Adrenal gland (tissue), 12 donors: ENCODE measurements around the gene MAGI1. TPM values are rescaled to one million over a fixed set of nuclear protein-coding genes. Genes with fewer than 3 reads are reported as not detected.

Experiments used
- DNase-seq, 7 donors: peaks; one replicate each; pipeline ENCODE4 v3.0.0-alpha.2; 2019 to 2020
- H3K27ac ChIP-seq, 5 donors: fragments of 200-600 bp; sonication (generic) in 4 of 5; 1 replicate in 3 of 5; 2 replicates in 2 of 5; pipeline versions ENCODE4 v1.5.1 to v1.8.0; 2016 to 2020; ENCODE audit warnings: mild to moderate bottlenecking in 1 of 5
- H3K27me3 ChIP-seq: fragments of 200-600 bp; 2 replicates; pipeline ENCODE4 v1.8.0; 2021
- H3K36me3 ChIP-seq, 2 donors: fragments of 200-600 bp; replicated peaks in 1 of 2; 1 replicate in 1 of 2; 2 replicates in 1 of 2; pipeline versions ENCODE4 v1.5.1 to v1.8.0; 2018 to 2022
- H3K4me1 ChIP-seq, 2 donors: fragments of 200-600 bp; replicated peaks in 1 of 2; 1 replicate in 1 of 2; 2 replicates in 1 of 2; pipeline versions ENCODE4 v1.5.1 to v1.8.0; 2018 to 2021
- H3K4me3 ChIP-seq, 4 donors: fragments of 200-600 bp; sonication (generic) in 3 of 4; one replicate each; pipeline ENCODE4 v1.5.1; 2016 to 2018
- H3K9me3 ChIP-seq, 3 donors: fragments of 200-600 bp; sonication (generic) in 1 of 3; replicated peaks in 1 of 3; 1 replicate in 2 of 3; 2 replicates in 1 of 3; pipeline versions ENCODE4 v1.5.1 to v1.8.0; 2016 to 2021
- POLR2A ChIP-seq, 2 donors: fragments of 450-650 bp; IDR thresholded peaks; one replicate each; pipeline ENCODE4 v1.6.1; 2017; ENCODE audit warnings: antibody characterized with exemption in 2 of 2, mild to moderate bottlenecking in 2 of 2, moderate library complexity in 1 of 2
- WGBS, 4 donors: extraction: QIAGEN DNeasy Blood & Tissue Kit in 2 of 4; methylation state at CpG; one replicate each; pipeline versions ENCODE4 v1.1.5 to v1.1.7; 2013 to 2017; 5-methylcytosine and 5-hydroxymethylcytosine counted together
- intact Hi-C, 2 donors: fragments of 100-400 bp; cut with DNase I; formaldehyde crosslinking; loops; one replicate each; pipeline versions ENCODE4 v1.14.1 to v1.15.0; 2022 to 2023
- polyA plus RNA-seq, 3 donors: library from polyadenylated mRNA; stranded (reverse); fragments of 200-250 nt in 2 of 3; fragments of 350-450 nt in 1 of 3; fragmentation: Illumina TruSeq in 1 of 3; extraction: RNeasy Lipid Tissue Mini Kit (QIAGEN cat#74804) in 1 of 3; gene quantifications; one replicate each; pipeline ENCODE4 v1.2.3, GENCODE V29; 2013 to 2014
- total RNA-seq, 9 donors: library from RNA; depleted of rRNA in 4 of 9; stranded (reverse); fragments of >200 nt in 4 of 9; fragments of 120-200 nt in 1 of 9; fragmentation: NEBNext Ultra II Directional in 1 of 9; extraction: Animal tissue kit (Norgen Biotek cat#: 25700) in 1 of 9; gene quantifications; one replicate each; pipeline versions ENCODE4 v1.1.0 to v1.2.4, GENCODE V29; 2013 to 2023
- TF ChIP-seq, protein P1 (sequence below), 6 experiments: fragments of 450-650 bp in 4 of 6; fragments of 200-600 bp in 2 of 6; sonication (generic) in 1 of 6; IDR thresholded peaks; 1 replicate in 5 of 6; 2 replicates in 1 of 6; pipeline versions ENCODE4 v1.5.1 to v1.8.0; 2016 to 2021; ENCODE audit warnings: antibody characterized with exemption in 6 of 6, mild to moderate bottlenecking in 2 of 6, moderate library complexity in 1 of 6
- donor health status: healthy with polysubstance abuse.
- donor health status: Bipolar disorder and iron deficiency.
- donor health status: DM: yes; HTN: yes; CAD: no.
- donor health status: DM: no; HTN: no; CAD: no.
- donor health status: DM: no; HTN: no; CAD: no.
- donor health status: DM: yes; HTN: yes; CAD: no.

MAGI1 gene
- total and polyA plus RNA-seq, 12 donors = 4.8 to 31.6 (median 18.5) TPM

- 70 to 83% (median 79%) methylated on average over 5 of the region's 5 CpGs for WGBS, 4 donors
- TF ChIP-seq, protein P1, sequence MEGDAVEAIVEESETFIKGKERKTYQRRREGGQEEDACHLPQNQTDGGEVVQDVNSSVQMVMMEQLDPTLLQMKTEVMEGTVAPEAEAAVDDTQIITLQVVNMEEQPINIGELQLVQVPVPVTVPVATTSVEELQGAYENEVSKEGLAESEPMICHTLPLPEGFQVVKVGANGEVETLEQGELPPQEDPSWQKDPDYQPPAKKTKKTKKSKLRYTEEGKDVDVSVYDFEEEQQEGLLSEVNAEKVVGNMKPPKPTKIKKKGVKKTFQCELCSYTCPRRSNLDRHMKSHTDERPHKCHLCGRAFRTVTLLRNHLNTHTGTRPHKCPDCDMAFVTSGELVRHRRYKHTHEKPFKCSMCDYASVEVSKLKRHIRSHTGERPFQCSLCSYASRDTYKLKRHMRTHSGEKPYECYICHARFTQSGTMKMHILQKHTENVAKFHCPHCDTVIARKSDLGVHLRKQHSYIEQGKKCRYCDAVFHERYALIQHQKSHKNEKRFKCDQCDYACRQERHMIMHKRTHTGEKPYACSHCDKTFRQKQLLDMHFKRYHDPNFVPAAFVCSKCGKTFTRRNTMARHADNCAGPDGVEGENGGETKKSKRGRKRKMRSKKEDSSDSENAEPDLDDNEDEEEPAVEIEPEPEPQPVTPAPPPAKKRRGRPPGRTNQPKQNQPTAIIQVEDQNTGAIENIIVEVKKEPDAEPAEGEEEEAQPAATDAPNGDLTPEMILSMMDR (IDR thresholded peaks at IDR 0.05) = no peak
- TF ChIP-seq POLR2A (IDR thresholded peaks at IDR 0.05) = no peak
These were observed 369.4 kb downstream of the MAGI1 start for GRCh38 chr3:65669163-65669875.

GRCh38 chr3:65667963-65668362 is 370.8 kb downstream of the MAGI1 start:
- no peak for DNase-seq
- no peak overlapping the region for H3K4me3 ChIP-seq
- no peaks in the 10 kb centered on the region for H3K27me3 ChIP-seq
- H3K36me3 ChIP-seq = no peaks in the 10 kb centered on the region
- 92 to 96% (median 95%) methylated on average over 4 of the region's 4 CpGs for WGBS, 4 donors
- H3K27ac ChIP-seq = no peak overlapping the region
- no peaks in the 10 kb centered on the region for H3K9me3 ChIP-seq
- intact Hi-C loops = no loop called here
- no peak for TF ChIP-seq POLR2A (IDR thresholded peaks at IDR 0.05)
- TF ChIP-seq, protein P1 (IDR thresholded peaks at IDR 0.05) = no peak
- no peaks in the 10 kb centered on the region for H3K4me1 ChIP-seq

More at GRCh38 chr3:65669163-65669875, 369.4 kb downstream of the MAGI1 start:
- DNase-seq = peak in 4 of 7 donors; percentile 18 to 39 (median 29)
- H3K4me3 ChIP-seq = no peak overlapping the region
- no peaks in the 10 kb centered on the region for H3K36me3 ChIP-seq
- intact Hi-C loops = no loop called here
- no peak overlapping the region for H3K27ac ChIP-seq
- H3K9me3 ChIP-seq = no peaks in the 10 kb centered on the region
- no peaks in the 10 kb centered on the region for H3K27me3 ChIP-seq
- no peaks in the 10 kb centered on the region for H3K4me1 ChIP-seq

GRCh38 chr3:65666448-65667091 is 372.1 kb downstream of the MAGI1 start:
- no peak overlapping the region for H3K4me3 ChIP-seq
- 77 to 95% (median 90%) methylated on average over 6 of the region's 6 CpGs for WGBS, 4 donors
- no peak for TF ChIP-seq POLR2A (IDR thresholded peaks at IDR 0.05)
- TF ChIP-seq, protein P1 (IDR thresholded peaks at IDR 0.05) = no peak
- H3K4me1 ChIP-seq = no peaks in the 10 kb centered on the region
- no peak overlapping the region for H3K27ac ChIP-seq
- no peak for DNase-seq
- no peaks in the 10 kb centered on the region for H3K36me3 ChIP-seq
- intact Hi-C loops = no loop called here
- no peaks in the 10 kb centered on the region for H3K9me3 ChIP-seq
- no peaks in the 10 kb centered on the region for H3K27me3 ChIP-seq

GRCh38 chr3:65665915-65666314 is 372.8 kb downstream of the MAGI1 start:
- WGBS, 4 donors = 90 to 98% (median 96%) methylated on average over 2 of the region's 2 CpGs
- no peak overlapping the region for H3K4me3 ChIP-seq
- no peak for DNase-seq
- no peak overlapping the region for H3K27ac ChIP-seq
- H3K27me3 ChIP-seq = no peaks in the 10 kb centered on the region
- intact Hi-C loops = no loop called here
- TF ChIP-seq POLR2A (IDR thresholded peaks at IDR 0.05) = no peak
- TF ChIP-seq, protein P1 (IDR thresholded peaks at IDR 0.05) = no peak
- no peaks in the 10 kb centered on the region for H3K4me1 ChIP-seq
- no peaks in the 10 kb centered on the region for H3K36me3 ChIP-seq
- no peaks in the 10 kb centered on the region for H3K9me3 ChIP-seq
